GM12872 (cell line): ENCODE data around the gene SLC8A1.

ENCODE experiments used
- TF ChIP-seq, protein P1 (sequence below): IDR thresholded peaks from 3 replicates; pipeline ENCODE4 v1.5.1; 2011; ENCODE audit warnings: low read depth, mild to moderate bottlenecking, low read length, moderate library complexity; ENCODE audit not compliant: insufficient read depth

SLC8A1 gene

DNA sequence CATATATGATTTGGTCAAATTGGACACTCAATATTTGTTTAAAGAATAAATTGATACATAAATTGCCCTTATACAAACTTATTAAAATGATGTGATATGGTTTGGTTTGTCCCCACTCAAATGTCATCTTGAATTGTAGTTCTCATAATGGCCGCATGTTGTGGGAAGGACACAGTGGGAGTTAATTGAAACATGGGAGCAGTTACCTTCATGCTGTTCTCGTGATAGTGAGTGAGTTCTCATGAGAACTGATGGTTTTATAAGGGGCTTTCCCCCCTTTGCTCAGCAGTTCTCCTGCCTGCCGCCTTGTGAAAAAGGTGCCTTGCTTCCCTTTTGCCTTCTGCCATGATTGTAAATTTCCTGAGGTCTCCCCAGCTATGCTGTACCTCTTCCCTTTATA, 34.0 kb upstream of the SLC8A1 start:
- TF ChIP-seq, protein P1, sequence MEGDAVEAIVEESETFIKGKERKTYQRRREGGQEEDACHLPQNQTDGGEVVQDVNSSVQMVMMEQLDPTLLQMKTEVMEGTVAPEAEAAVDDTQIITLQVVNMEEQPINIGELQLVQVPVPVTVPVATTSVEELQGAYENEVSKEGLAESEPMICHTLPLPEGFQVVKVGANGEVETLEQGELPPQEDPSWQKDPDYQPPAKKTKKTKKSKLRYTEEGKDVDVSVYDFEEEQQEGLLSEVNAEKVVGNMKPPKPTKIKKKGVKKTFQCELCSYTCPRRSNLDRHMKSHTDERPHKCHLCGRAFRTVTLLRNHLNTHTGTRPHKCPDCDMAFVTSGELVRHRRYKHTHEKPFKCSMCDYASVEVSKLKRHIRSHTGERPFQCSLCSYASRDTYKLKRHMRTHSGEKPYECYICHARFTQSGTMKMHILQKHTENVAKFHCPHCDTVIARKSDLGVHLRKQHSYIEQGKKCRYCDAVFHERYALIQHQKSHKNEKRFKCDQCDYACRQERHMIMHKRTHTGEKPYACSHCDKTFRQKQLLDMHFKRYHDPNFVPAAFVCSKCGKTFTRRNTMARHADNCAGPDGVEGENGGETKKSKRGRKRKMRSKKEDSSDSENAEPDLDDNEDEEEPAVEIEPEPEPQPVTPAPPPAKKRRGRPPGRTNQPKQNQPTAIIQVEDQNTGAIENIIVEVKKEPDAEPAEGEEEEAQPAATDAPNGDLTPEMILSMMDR = no peak

DNA sequence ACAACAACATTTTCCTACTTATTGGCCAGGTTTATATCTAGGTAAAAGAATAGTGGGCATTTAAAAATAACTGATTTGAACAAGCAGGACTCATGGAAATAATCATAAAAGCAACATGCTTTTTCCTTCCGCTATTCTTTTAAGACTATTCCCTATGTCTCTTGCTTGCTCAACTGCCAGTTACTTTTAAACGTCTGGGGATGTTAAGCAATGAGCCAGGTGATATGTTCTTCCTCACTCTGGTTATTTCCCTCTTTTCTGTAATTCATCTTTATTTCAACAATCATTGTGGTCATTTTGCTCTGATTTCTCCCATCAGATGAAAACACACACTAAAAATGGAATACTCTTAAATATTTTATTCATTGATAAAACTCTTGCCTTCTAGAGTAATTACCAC, 33.4 kb upstream of the SLC8A1 start:
- TF ChIP-seq, protein P1 = no peak

DNA sequence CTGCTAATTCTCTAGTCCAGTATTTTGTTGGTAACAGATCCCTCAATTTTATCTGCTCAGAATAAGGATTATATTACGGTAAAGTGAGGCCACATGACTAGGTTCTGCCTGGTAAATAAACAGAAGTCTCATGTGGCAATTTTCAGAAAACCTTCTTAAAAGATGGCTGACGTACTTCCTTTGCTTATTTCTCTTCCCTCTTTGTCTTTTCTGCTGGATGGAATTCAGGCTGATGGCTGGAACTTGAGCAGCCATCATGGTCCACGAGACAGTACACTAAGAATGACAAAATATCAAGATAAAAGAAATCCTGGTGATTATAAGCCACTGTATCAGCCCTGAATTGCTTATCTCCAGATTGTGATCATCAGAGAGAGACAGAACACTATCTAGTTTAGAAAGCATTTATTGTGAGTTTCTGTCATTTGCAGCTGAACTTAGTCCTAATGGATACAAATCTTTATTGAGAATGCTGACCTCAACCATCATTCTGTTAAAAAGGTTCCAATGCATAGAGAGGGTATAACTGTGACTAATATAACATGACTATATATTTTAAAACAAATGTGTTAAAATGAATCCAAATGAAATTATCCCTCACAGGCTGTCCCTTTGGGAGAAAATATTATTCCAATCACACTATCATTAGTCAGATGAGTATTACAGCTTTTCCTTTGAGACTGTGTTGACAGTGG, 31.8 kb upstream of the SLC8A1 start:
- TF ChIP-seq, protein P1 = no peak

DNA sequence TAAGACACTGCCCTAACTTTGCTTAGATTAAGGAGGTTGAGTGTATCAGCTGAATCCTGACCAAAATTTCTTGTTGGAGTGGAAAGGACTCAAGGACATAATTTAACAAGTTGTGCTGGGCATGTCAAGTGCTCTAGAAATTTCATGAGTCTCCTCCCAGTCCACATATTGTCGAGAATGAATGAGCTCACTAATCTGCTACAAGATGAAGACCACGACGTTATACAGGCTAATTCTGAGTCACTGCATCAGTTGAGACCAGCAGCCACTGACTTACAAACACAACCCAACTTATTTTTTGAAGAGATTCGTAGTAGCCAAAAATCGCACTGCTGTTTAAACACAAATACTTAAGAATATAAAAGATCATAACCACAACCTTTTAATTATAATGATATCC, 28.7 kb upstream of the SLC8A1 start:
- TF ChIP-seq, protein P1 = no peak

DNA sequence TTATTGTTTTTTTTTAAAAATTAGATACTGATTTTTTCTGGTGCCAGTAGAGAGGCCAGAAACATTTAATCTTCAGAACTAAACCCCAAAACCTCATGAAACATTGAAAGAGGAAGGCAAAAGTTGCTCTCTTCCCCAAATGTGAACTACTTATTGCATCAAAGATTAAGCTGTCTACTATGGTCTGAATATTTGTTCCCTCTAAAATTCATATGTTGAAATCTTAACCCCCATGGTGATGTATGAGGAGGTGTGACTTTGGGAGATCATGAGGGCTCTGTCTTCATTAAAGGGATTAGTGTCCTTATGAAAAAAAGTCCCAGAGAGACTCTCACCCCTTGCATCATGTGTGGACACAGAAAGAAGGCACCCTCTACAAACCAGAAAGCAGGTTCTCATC, 28.2 kb upstream of the SLC8A1 start:
- TF ChIP-seq, protein P1 = no peak

DNA sequence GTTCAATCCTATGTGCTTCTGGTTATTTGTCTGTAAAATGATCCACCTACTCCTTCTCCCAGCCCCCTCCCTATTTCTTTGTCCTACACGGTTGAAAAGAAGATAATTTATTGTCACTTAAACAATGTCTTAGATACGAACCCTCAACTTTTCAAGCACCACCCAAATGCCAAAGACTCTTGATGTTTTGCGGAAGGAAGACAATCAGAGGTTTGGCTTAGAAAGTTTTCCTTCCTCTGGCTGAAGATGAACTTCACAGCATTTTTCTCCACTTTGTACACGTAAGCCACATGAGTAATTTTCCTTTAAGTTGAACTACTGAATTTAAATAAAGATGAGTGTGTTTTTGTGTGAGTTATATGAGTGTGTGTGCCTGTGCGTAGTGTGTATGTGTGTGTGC, 25.5 kb upstream of the SLC8A1 start:
- TF ChIP-seq, protein P1 = no peak

DNA sequence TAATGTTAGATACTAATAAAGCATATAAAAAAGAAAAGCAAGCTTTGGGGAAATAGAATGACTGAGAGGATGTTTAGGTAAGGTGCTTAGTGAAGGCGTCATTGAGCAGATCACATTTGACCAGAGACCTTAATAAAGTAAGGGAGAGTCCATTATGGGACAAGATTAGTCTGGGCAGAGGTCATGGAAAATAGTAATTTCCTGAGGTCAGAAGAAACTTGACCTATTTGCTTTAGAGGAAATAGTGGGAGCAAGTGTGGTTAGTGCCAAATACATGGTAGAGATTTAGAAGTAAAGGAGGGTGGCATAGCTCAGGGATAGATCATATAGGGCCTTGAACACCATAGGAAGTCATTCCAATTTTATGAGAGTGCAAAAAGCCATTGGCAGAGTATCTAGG, 24.5 kb upstream of the SLC8A1 start:
- TF ChIP-seq, protein P1 = no peak

DNA sequence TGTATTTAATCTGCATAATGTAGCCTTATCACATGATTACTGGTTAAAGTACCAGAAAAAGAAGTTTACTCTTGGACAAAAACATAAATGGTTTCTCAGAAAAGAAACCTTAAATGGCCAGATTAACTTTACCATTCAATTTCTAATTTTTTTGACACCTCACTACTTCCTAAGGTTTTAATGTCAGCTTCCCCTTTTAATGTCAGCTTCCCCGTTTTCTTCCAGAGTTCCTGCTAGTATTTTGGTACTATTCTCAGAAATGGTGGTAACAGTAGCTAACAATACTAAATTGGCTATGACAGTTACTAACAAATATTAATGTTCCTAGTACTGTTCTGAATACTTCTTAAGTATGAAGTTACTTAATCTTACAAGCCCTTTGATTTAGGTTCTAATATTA, 22.4 kb upstream of the SLC8A1 start:
- TF ChIP-seq, protein P1 = no peak
